Naive B cell (primary cell): ENCODE data around the gene SLC13A4. TPM values are rescaled to one million over a fixed set of nuclear protein-coding genes. Genes with fewer than 3 reads are reported as not detected.
"Not testable (repeated sequence)": the region's sequence is repeated elsewhere in the genome, so short reads cannot be mapped to it uniquely, and the experiment has no call there.

ENCODE experiments used
- ATAC-seq, 2 donors: fragments of 150-1000 bp; cut with Tn5 transposase; 2 replicates each; pipeline ENCODE4 v1.10.0; 2021; ENCODE audit warnings: low read depth in 2 of 2, mild to moderate bottlenecking in 2 of 2, moderate library complexity in 2 of 2
- DNase-seq: peaks from one replicate; pipeline ENCODE4 v3.0.0; 2022
- H3K27ac Mint-ChIP-seq, 6 donors: one replicate each; pipeline ENCODE4 v1.8.0; 2020 to 2022; ENCODE audit warnings: mild to moderate bottlenecking in 6 of 6, mixed read lengths in 6 of 6, moderate library complexity in 5 of 6, inconsistent platforms in 2 of 6
- H3K27me3 Mint-ChIP-seq, 3 donors: one replicate each; pipeline ENCODE4 v1.8.0; 2021 to 2022; ENCODE audit warnings: mixed read lengths in 3 of 3, mild to moderate bottlenecking in 1 of 3
- H3K36me3 Mint-ChIP-seq, 2 donors: one replicate each; pipeline ENCODE4 v1.8.0; 2020 to 2022; ENCODE audit warnings: mixed read lengths in 2 of 2, inconsistent platforms in 1 of 2, mild to moderate bottlenecking in 1 of 2
- H3K4me1 Mint-ChIP-seq, 3 donors: one replicate each; pipeline ENCODE4 v1.8.0; 2020 to 2022; ENCODE audit warnings: mixed read lengths in 3 of 3, inconsistent platforms in 1 of 3, mild to moderate bottlenecking in 1 of 3, moderate library complexity in 1 of 3
- H3K4me3 Mint-ChIP-seq, 8 donors: one replicate each; pipeline ENCODE4 v1.8.0; 2020 to 2022; ENCODE audit warnings: mild to moderate bottlenecking in 8 of 8, mixed read lengths in 8 of 8, moderate library complexity in 8 of 8, inconsistent platforms in 2 of 8
- H3K9me3 Mint-ChIP-seq, 7 donors: one replicate each; pipeline ENCODE4 v1.8.0; 2020 to 2022; ENCODE audit warnings: mixed read lengths in 7 of 7, mild to moderate bottlenecking in 5 of 7, inconsistent platforms in 2 of 7, moderate library complexity in 1 of 7
- polyA plus RNA-seq, 6 donors: library from polyadenylated mRNA; unstranded; fragments of 300-500 nt; fragmentation: Illumina TruSeq; gene quantifications; one replicate each; pipeline ENCODE4 v1.2.3, GENCODE V29; 2021; ENCODE audit warnings: low read depth in 6 of 6

The SLC13A4 gene
- polyA plus RNA-seq, 6 donors from 2014 or later: 0.05 to 0.43 (median 0.24) TPM; not detected in 3

GRCh38 chr7:135650831-135651573 lies 77.0 kb downstream of the SLC13A4 start:
- no peaks in the 10 kb centered on the region for H3K9me3 Mint-ChIP-seq
- H3K4me3 Mint-ChIP-seq: no peak overlapping the region
- H3K27ac Mint-ChIP-seq: peak overlapping the region in 1 of 6 donors; percentile 5
- no peak for ATAC-seq
- no peak for DNase-seq
- H3K27me3 Mint-ChIP-seq: no peaks in the 10 kb centered on the region
- peaks cover 0 to 3% (median 0%) of the 10 kb centered on the region in 3 donors for H3K4me1 Mint-ChIP-seq
- H3K36me3 Mint-ChIP-seq: no peaks in the 10 kb centered on the region

- Mint-ChIP-seq H3K36me3 (peaks cover 0 to 10% of the 10 kb centered on the region in 2 donors), H3K27ac (no peak overlapping the region), H3K27me3 (no peaks in the 10 kb centered on the region), H3K4me1 (peaks cover 0 to 8% (median 6%) of the 10 kb centered on the region in 3 donors), H3K4me3 (no peak overlapping the region), H3K9me3 (no peaks in the 10 kb centered on the region)
- ATAC-seq: no peak
- no peak for DNase-seq
These were observed 79.8 kb downstream of the SLC13A4 start for GRCh38 chr7:135648235-135648634.

GRCh38 chr7:135647755-135648154 lies 80.2 kb downstream of the SLC13A4 start:
- no peaks in the 10 kb centered on the region for H3K27me3 Mint-ChIP-seq
- H3K36me3 Mint-ChIP-seq: peaks cover 0 to 10% of the 10 kb centered on the region in 2 donors
- H3K4me1 Mint-ChIP-seq: peaks cover 0 to 8% (median 6%) of the 10 kb centered on the region in 3 donors
- H3K27ac Mint-ChIP-seq: no peak overlapping the region
- no peak overlapping the region for H3K4me3 Mint-ChIP-seq
- H3K9me3 Mint-ChIP-seq: no peaks in the 10 kb centered on the region
- DNase-seq (no peak), ATAC-seq (no peak)

- peak in 1 of 2 donors; percentile 57 for ATAC-seq
- Mint-ChIP-seq H3K4me1 (peaks cover 0 to 8% (median 3%) of the 10 kb centered on the region in 3 donors), H3K27ac (peak overlapping the region in 2 of 6 donors; percentile 21 to 78), H3K27me3 (no peaks in the 10 kb centered on the region), H3K36me3 (peaks cover 5 to 12% of the 10 kb centered on the region in 2 donors), H3K9me3 (no peaks in the 10 kb centered on the region), H3K4me3 (no peak overlapping the region)
- peak; percentile 23 for DNase-seq
These were observed 82.6 kb downstream of the SLC13A4 start for GRCh38 chr7:135645296-135645904.

- Mint-ChIP-seq H3K27me3 (no peaks in the 10 kb centered on the region), H3K4me3 (no peak overlapping the region), H3K36me3 (peaks cover 9 to 16% of the 10 kb centered on the region in 2 donors), H3K27ac (no peak overlapping the region), H3K9me3 (no peaks in the 10 kb centered on the region), H3K4me1 (peaks cover 0 to 8% (median 3%) of the 10 kb centered on the region in 3 donors)
- ATAC-seq (no peak), DNase-seq (no peak)
These were observed 83.3 kb downstream of the SLC13A4 start for GRCh38 chr7:135644729-135645128.

GRCh38 chr7:135644154-135644553 lies 83.8 kb downstream of the SLC13A4 start:
- Mint-ChIP-seq H3K27ac (no peak overlapping the region), H3K27me3 (no peaks in the 10 kb centered on the region), H3K36me3 (peaks cover 9 to 16% of the 10 kb centered on the region in 2 donors), H3K9me3 (peaks cover 0 to 2% (median 0%) of the 10 kb centered on the region in 7 donors), H3K4me1 (peaks cover 0 to 8% (median 3%) of the 10 kb centered on the region in 3 donors), H3K4me3 (no peak overlapping the region)
- ATAC-seq (no peak), DNase-seq (no peak)

GRCh38 chr7:135639690-135640089 lies 88.3 kb downstream of the SLC13A4 start:
- peak overlapping the region in 1 of 6 donors; percentile 54 for H3K27ac Mint-ChIP-seq
- not testable (repeated sequence) for H3K4me3 Mint-ChIP-seq, H3K27me3 Mint-ChIP-seq, H3K9me3 Mint-ChIP-seq, H3K4me1 Mint-ChIP-seq, ATAC-seq, DNase-seq
- H3K36me3 Mint-ChIP-seq: peaks cover 23 to 26% of the 10 kb centered on the region in 2 donors

GRCh38 chr7:135634191-135634878 lies 93.7 kb downstream of the SLC13A4 start:
- Mint-ChIP-seq H3K36me3 (peaks cover 33 to 37% of the 10 kb centered on the region in 2 donors), H3K27me3 (no peaks in the 10 kb centered on the region), H3K27ac (peak overlapping the region in 2 of 6 donors; percentile 72 to 87), H3K9me3 (peaks cover 0 to 2% (median 0%) of the 10 kb centered on the region in 7 donors), H3K4me1 (no peaks in the 10 kb centered on the region), H3K4me3 (no peak overlapping the region)
- DNase-seq (no peak), ATAC-seq (no peak)

Other genes with a start within 250 kb of the SLC13A4 start
- gene CNOT4, start 218.1 kb downstream of the SLC13A4 start, polyA plus RNA-seq: 10 to 100 TPM; 15.1 to 23.9 (median 18.5) TPM
- gene NUP205, start 170.3 kb downstream of the SLC13A4 start, polyA plus RNA-seq: 10 to 100 TPM in 5 of 6 donors, 1 to 10 TPM in 1; 8.8 to 22.0 (median 18.2) TPM
- gene STMP1, start 65.7 kb downstream of the SLC13A4 start, polyA plus RNA-seq: 10 to 100 TPM; 54.1 to 94.9 (median 65.4) TPM
- gene FAM180A, start 20.6 kb upstream of the SLC13A4 start, polyA plus RNA-seq: not detected
- gene MTPN, start 249.2 kb upstream of the SLC13A4 start, polyA plus RNA-seq: 100 to 1,000 TPM; 203 to 341 (median 281) TPM